AG04449 (cell line): ENCODE measurements around the gene SEC14L1.
"Not testable (repeated sequence)": the region's sequence is repeated elsewhere in the genome, so short reads cannot be mapped to it uniquely, and the experiment has no call there.

Experiments
- CTCF ChIA-PET: fragments of 350-600 bp; formaldehyde crosslinking; extraction: SDS; loops from one replicate; lab custom pipeline; 2021; ENCODE audit warnings: antibody characterized with exemption; lab: Yijun Ruan, JAX
- POLR2A ChIA-PET: fragments of 400-600, 350-600 bp; formaldehyde crosslinking; extraction: SDS; loops from one replicate; lab custom pipeline; 2020; ENCODE audit warnings: antibody characterized with exemption, inconsistent platforms; lab: Yijun Ruan, JAX
- DNase-seq: peaks from one replicate; pipeline ENCODE4 v3.0.0-alpha.2; 2010; ENCODE audit warnings: low read depth, low spot score
- H3K4me3 ChIP-seq: 2 replicates; pipeline ENCODE4 v1.5.1; 2011; ENCODE audit warnings: low read depth, mild to moderate bottlenecking, control low read depth, low read length
- CTCF ChIP-seq: IDR thresholded peaks from one replicate; pipeline ENCODE4 v1.5.1; 2011; ENCODE audit warnings: mild to moderate bottlenecking, moderate library complexity, low read length, control low read depth, inconsistent platforms; ENCODE audit not compliant: insufficient read depth; ENCODE audit errors: missing control alignments

Gene SEC14L1

GRCh38 chr17:77246110-77247047 is 105.6 kb downstream of the SEC14L1 start:
- POLR2A ChIA-PET: no interaction called here
- CTCF ChIA-PET: interaction anchor here (3.3 kb wide), 1 partner anchor 160 kb away, joined by 60 read pairs; no protein-coding TSS in a partner anchor
- H3K4me3 ChIP-seq: peak overlapping the region; percentile 64
- no peak for DNase-seq
- no peak for TF ChIP-seq CTCF

GRCh38 chr17:77247048-77247541 is 106.3 kb downstream of the SEC14L1 start:
- CTCF ChIA-PET: interaction anchor here (0.6 to 3.3 kb wide), 10 partner anchors 8 to 179 kb away, joined by 3 to 60 read pairs (median 4); no protein-coding TSS in a partner anchor

GRCh38 chr17:77247609-77248008 is 106.8 kb downstream of the SEC14L1 start:
- TF ChIP-seq CTCF: no peak
- peak overlapping the region; percentile 64; the same call in 1 of the 2 replicates for H3K4me3 ChIP-seq
- POLR2A ChIA-PET: no interaction called here
- no peak for DNase-seq
- CTCF ChIA-PET: interaction anchor here (0.6 to 3.3 kb wide), 19 partner anchors 9 to 236 kb away, joined by 3 to 60 read pairs (median 4); no protein-coding TSS in a partner anchor

More at GRCh38 chr17:77247048-77247541, 106.3 kb downstream of the SEC14L1 start:
- peak; percentile 97 for TF ChIP-seq CTCF
- POLR2A ChIA-PET: no interaction called here
- peak overlapping the region; percentile 64 for H3K4me3 ChIP-seq
- DNase-seq: no peak

GRCh38 chr17:77248216-77249114 is 107.7 kb downstream of the SEC14L1 start:
- no peak for TF ChIP-seq CTCF
- H3K4me3 ChIP-seq: no peak overlapping the region
- ChIA-PET POLR2A (no interaction called here), CTCF (interaction anchor here (0.8 to 3.3 kb wide), 20 partner anchors 8 to 237 kb away, joined by 3 to 60 read pairs (median 4); no protein-coding TSS in a partner anchor)
- no peak for DNase-seq

GRCh38 chr17:77251622-77252183 is 110.9 kb downstream of the SEC14L1 start:
- TF ChIP-seq CTCF: no peak
- ChIA-PET CTCF (interaction anchor here (1.6 to 2.3 kb wide), 2 partner anchors 163 to 165 kb away, joined by 10 read pairs; no protein-coding TSS in a partner anchor), POLR2A (no interaction called here)

GRCh38 chr17:77252306-77252705 is 111.5 kb downstream of the SEC14L1 start:
- CTCF ChIA-PET, H3K4me3 ChIP-seq, POLR2A ChIA-PET: not testable (repeated sequence)
- peak; percentile 24 for DNase-seq

More at GRCh38 chr17:77251622-77252183, 110.9 kb downstream of the SEC14L1 start:
- no peak overlapping the region for H3K4me3 ChIP-seq
- DNase-seq: no peak
